Endothelial cell (in vitro differentiated cells): ENCODE results near the gene DCD. TPM values are rescaled to one million over a fixed set of nuclear protein-coding genes. Genes with fewer than 3 reads are reported as not detected.
"Not testable (repeated sequence)": the region's sequence is repeated elsewhere in the genome, so short reads cannot be mapped to it uniquely, and the experiment has no call there.

Source experiments
- DNase-seq: peaks from one replicate; pipeline ENCODE4 v3.0.0; 2021; ENCODE audit warnings: low spot score
- H3K27ac Mint-ChIP-seq: one replicate; pipeline ENCODE4 v1.8.0; 2021; ENCODE audit warnings: mixed read lengths, inconsistent platforms; ENCODE audit not compliant: unreplicated experiment
- H3K27me3 Mint-ChIP-seq: one replicate; pipeline ENCODE4 v1.8.0; 2021; ENCODE audit warnings: mild to moderate bottlenecking, moderate library complexity, mixed read lengths, inconsistent platforms; ENCODE audit not compliant: unreplicated experiment
- H3K36me3 Mint-ChIP-seq: one replicate; pipeline ENCODE4 v1.8.0; 2021; ENCODE audit warnings: mild to moderate bottlenecking, low read depth, mixed read lengths, inconsistent platforms; ENCODE audit not compliant: unreplicated experiment
- H3K4me1 Mint-ChIP-seq: one replicate; pipeline ENCODE4 v1.8.0; 2021; ENCODE audit warnings: mild to moderate bottlenecking, mixed read lengths, inconsistent platforms; ENCODE audit not compliant: unreplicated experiment
- H3K4me3 Mint-ChIP-seq: one replicate; pipeline ENCODE4 v1.8.0; 2021; ENCODE audit warnings: mild to moderate bottlenecking, mixed read lengths, inconsistent platforms; ENCODE audit not compliant: unreplicated experiment
- H3K9me3 Mint-ChIP-seq: one replicate; pipeline ENCODE4 v1.8.0; 2021; ENCODE audit warnings: mixed read lengths, inconsistent platforms; ENCODE audit not compliant: unreplicated experiment
- total RNA-seq: library from RNA; stranded (reverse); fragmentation: NEBNext Ultra II Directional; extraction: Animal tissue kit (Norgen Biotek cat#: 25700); gene quantifications from one replicate; pipeline ENCODE4 v1.2.1, GENCODE V29; 2021; ENCODE audit not compliant: unreplicated experiment
- TF ChIP-seq, protein P1 (sequence below): fragments of 200-600 bp; sonication (generic); IDR thresholded peaks from one replicate; pipeline ENCODE4 v1.5.0; 2021; ENCODE audit warnings: antibody characterized with exemption; ENCODE audit not compliant: unreplicated experiment

Gene DCD
- total RNA-seq, 1 donor from 2014 or later: not detected

GRCh38 chr12:54680374-54680773 lies 32.2 kb upstream of the DCD start:
- Mint-ChIP-seq H3K4me1 (peaks cover 19% of the 10 kb centered on the region), H3K36me3 (no peaks in the 10 kb centered on the region), H3K27me3 (peaks cover 3% of the 10 kb centered on the region), H3K27ac (no peak overlapping the region), H3K4me3 (no peak overlapping the region), H3K9me3 (no peaks in the 10 kb centered on the region)
- TF ChIP-seq, protein P1, sequence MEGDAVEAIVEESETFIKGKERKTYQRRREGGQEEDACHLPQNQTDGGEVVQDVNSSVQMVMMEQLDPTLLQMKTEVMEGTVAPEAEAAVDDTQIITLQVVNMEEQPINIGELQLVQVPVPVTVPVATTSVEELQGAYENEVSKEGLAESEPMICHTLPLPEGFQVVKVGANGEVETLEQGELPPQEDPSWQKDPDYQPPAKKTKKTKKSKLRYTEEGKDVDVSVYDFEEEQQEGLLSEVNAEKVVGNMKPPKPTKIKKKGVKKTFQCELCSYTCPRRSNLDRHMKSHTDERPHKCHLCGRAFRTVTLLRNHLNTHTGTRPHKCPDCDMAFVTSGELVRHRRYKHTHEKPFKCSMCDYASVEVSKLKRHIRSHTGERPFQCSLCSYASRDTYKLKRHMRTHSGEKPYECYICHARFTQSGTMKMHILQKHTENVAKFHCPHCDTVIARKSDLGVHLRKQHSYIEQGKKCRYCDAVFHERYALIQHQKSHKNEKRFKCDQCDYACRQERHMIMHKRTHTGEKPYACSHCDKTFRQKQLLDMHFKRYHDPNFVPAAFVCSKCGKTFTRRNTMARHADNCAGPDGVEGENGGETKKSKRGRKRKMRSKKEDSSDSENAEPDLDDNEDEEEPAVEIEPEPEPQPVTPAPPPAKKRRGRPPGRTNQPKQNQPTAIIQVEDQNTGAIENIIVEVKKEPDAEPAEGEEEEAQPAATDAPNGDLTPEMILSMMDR: peak; percentile 73
- peak; percentile 58 for DNase-seq

- H3K27ac Mint-ChIP-seq: no peak overlapping the region
- H3K4me3 Mint-ChIP-seq: no peak overlapping the region
- TF ChIP-seq, protein P1: no peak
- DNase-seq: no peak
- H3K4me1 Mint-ChIP-seq: peaks cover 2% of the 10 kb centered on the region
- no peaks in the 10 kb centered on the region for H3K36me3 Mint-ChIP-seq
- no peaks in the 10 kb centered on the region for H3K9me3 Mint-ChIP-seq
- peaks cover 3% of the 10 kb centered on the region for H3K27me3 Mint-ChIP-seq
These were observed 30.0 kb upstream of the DCD start for GRCh38 chr12:54678131-54678530.

DNA sequence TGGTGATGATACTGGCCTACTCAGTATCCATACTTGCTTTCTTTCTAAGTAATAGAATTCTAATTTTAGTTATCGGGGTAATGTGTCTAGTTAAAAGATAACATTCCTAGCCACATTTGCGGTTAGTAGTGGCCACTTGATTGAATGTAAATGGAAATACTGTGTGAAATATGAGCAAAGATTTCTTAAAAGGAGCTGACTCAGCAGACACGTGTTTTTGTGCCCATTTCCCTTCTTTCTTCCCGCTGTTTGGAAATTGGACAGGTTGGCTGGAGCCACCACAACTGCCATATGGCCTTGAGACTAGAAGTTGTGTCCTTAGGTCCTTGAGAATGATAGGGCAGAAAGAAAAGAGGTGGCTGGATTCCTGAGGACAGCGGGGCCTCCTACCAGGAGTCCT lies 19.8 kb upstream of the DCD start:
- TF ChIP-seq, protein P1: no peak
- no peaks in the 10 kb centered on the region for H3K36me3 Mint-ChIP-seq
- no peaks in the 10 kb centered on the region for H3K9me3 Mint-ChIP-seq
- no peaks in the 10 kb centered on the region for H3K27me3 Mint-ChIP-seq
- H3K4me1 Mint-ChIP-seq: no peaks in the 10 kb centered on the region
- no peak overlapping the region for H3K4me3 Mint-ChIP-seq
- H3K27ac Mint-ChIP-seq: no peak overlapping the region
- no peak for DNase-seq

DNA sequence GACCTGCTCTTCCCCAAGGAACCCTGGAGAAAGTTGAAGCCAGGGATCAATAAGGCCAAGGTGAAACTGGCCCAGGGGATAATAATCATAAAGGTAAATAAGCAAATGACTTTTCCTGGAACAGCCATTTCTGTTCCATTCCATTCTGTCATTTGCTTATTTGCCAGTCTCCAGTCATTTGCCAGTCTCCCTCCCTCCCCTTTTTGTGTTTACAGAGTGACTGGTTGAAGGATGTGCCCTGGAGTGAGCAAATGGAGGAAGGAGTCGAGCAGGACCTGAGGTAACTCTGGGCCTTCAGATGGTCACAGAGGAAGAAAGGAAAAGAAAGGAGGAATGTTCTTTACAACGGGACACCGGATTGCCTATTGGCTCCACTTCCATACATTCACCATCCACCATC lies 17.8 kb upstream of the DCD start:
- Mint-ChIP-seq H3K4me3 (no peak overlapping the region), H3K27me3 (no peaks in the 10 kb centered on the region), H3K4me1 (no peaks in the 10 kb centered on the region), H3K36me3 (no peaks in the 10 kb centered on the region), H3K9me3 (no peaks in the 10 kb centered on the region), H3K27ac (no peak overlapping the region)
- DNase-seq: no peak
- TF ChIP-seq, protein P1: no peak

DNA sequence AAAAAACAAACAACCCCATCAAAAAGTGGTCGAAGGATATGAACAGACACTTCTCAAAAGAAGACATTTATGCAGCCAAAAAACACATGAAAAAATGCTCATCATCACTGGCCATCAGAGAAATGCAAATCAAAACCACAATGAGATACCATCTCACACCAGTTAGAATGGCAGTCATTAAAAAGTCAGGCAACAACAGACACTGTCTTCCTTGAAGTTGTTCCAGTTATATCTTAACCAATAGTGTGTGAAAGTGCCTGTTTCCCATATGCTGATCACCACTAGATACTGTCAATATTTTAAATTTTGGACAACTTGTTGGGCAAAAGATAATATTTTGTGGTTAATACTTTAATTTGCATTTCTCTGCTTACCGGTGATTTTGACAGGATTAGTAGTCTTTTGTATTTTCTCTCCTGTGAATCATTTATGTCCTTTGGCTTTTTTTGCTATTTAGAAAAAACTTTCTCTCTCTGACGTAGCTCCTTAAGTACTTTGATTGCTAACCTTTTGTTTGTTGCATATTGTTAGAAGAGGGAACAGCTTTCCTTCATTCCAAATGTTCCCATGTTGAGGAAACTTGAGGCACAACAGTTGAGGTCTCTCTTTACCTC lies 17.0 kb upstream of the DCD start:
- not testable (repeated sequence) for H3K27me3 Mint-ChIP-seq, H3K4me1 Mint-ChIP-seq, H3K27ac Mint-ChIP-seq, H3K36me3 Mint-ChIP-seq, H3K9me3 Mint-ChIP-seq, DNase-seq, H3K4me3 Mint-ChIP-seq

GRCh38 chr12:54663603-54664002 lies 15.4 kb upstream of the DCD start:
- DNase-seq: no peak
- Mint-ChIP-seq H3K36me3 (no peaks in the 10 kb centered on the region), H3K4me1 (no peaks in the 10 kb centered on the region), H3K4me3 (no peak overlapping the region), H3K9me3 (no peaks in the 10 kb centered on the region), H3K27me3 (peaks cover 6% of the 10 kb centered on the region), H3K27ac (no peak overlapping the region)
- TF ChIP-seq, protein P1: no peak
